Upper lobe of left lung (tissue), 6 donors: ENCODE data around the gene PRKAG2. TPM values are rescaled to one million over a fixed set of nuclear protein-coding genes. Genes with fewer than 3 reads are reported as not detected.
A peak's percentile ranks its signal among the peaks of the same experiment; 100 is the strongest.
"Not testable (repeated sequence)": the region's sequence is repeated elsewhere in the genome, so short reads cannot be mapped to it uniquely, and the experiment has no call there.

Experiments used
- ATAC-seq, 2 donors: fragments of 200-7000 bp; cut with Tn5 transposase; one replicate each; pipeline ENCODE4 v1.9.1; 2022; ENCODE audit warnings: mild to moderate bottlenecking in 2 of 2, moderate library complexity in 2 of 2; ENCODE audit not compliant: low FRiP score in 2 of 2
- DNase-seq, 2 donors: peaks; one replicate each; pipeline ENCODE4 v3.0.0-alpha.2; 2019 to 2020
- H3K27ac ChIP-seq, 4 donors: fragments of 200-600 bp; sonication (generic); one replicate each; pipeline ENCODE4 v1.5.1; 2016 to 2019
- H3K27me3 ChIP-seq, 4 donors: fragments of 200-600 bp; sonication (generic); one replicate each; pipeline ENCODE4 v1.5.1; 2017 to 2019
- H3K36me3 ChIP-seq, 4 donors: fragments of 200-600 bp; sonication (generic); one replicate each; pipeline ENCODE4 v1.5.1; 2016 to 2019
- H3K4me1 ChIP-seq, 4 donors: fragments of 200-600 bp; sonication (generic); one replicate each; pipeline ENCODE4 v1.5.1; 2018 to 2019
- H3K4me3 ChIP-seq, 4 donors: fragments of 200-600 bp; sonication (generic); one replicate each; pipeline ENCODE4 v1.5.1; 2017 to 2019; ENCODE audit warnings: mild to moderate bottlenecking in 2 of 4, moderate library complexity in 1 of 4
- H3K9me3 ChIP-seq, 4 donors: fragments of 200-600 bp; sonication (generic); one replicate each; pipeline ENCODE4 v1.5.1; 2018 to 2019
- EP300 ChIP-seq, 4 donors: sonication (generic); formaldehyde crosslinking; IDR thresholded peaks; one replicate each; pipeline ENCODE4 v1.5.1; 2017; ENCODE audit warnings: antibody characterized with exemption in 4 of 4, control low read depth in 2 of 4
- POLR2A ChIP-seq, 4 donors: fragments of 450-650 bp; IDR thresholded peaks; one replicate each; pipeline ENCODE4 v1.5.1; 2016 to 2017; ENCODE audit warnings: antibody characterized with exemption in 4 of 4, mild to moderate bottlenecking in 2 of 4
- POLR2AphosphoS5 ChIP-seq, 2 donors: sonication (generic); formaldehyde crosslinking; IDR thresholded peaks; one replicate each; pipeline ENCODE4 v1.5.1; 2017; ENCODE audit warnings: antibody characterized with exemption in 2 of 2
- WGBS, 2 donors: methylation state at CpG; one replicate each; pipeline ENCODE4 v1.1.5; 2017 to 2018; 5-methylcytosine and 5-hydroxymethylcytosine counted together
- total RNA-seq, 6 donors: library from RNA; depleted of rRNA in 4 of 6; stranded (reverse); fragments of >200 nt in 4 of 6; gene quantifications; one replicate each; pipeline versions ENCODE4 v1.1.0 to v1.2.1, GENCODE V29; 2016 to 2021
- TF ChIP-seq, protein P1 (sequence below), 6 experiments: fragments of 450-650 bp in 4 of 6; fragments of 200-600 bp in 2 of 6; sonication (generic) in 2 of 6; IDR thresholded peaks; one replicate each; pipeline ENCODE4 v1.5.1; 2016 to 2019; ENCODE audit warnings: antibody characterized with exemption in 6 of 6
- donor health status: DM: no; HTN: no; CAD: no; lungs with moderate emphysema.
- donor health status: DM: no; HTN: yes; CAD: no; lungs with severe emphysema.

PRKAG2 gene
- total RNA-seq, 6 donors from 2014 or later, result 20.6 to 68.1 (median 29.6) TPM

DNA sequence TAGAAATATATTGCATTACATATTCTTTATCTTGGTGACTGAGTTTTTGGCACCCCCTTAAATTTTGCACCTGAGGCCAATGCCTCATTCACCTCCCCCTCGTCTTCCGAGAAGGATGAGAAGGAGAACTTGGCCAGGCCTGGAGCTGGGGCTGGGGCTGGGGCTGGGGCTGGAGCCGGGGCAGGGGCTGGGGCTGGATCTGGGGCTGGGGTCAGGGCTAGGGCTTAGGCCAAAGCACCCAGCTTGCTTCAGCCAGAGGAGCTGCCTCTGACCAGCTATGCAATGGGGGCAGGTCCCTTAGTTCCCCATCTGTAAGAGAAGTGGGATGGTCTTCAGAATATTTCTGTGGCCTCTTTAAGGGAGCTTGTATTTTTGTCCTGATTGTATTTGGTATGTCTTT, 3.8 kb upstream of the PRKAG2 start:
- no peak for DNase-seq
- 87 to 100% methylated on average over 2 to 3 of the region's 3 CpGs for WGBS, 2 donors

DNA sequence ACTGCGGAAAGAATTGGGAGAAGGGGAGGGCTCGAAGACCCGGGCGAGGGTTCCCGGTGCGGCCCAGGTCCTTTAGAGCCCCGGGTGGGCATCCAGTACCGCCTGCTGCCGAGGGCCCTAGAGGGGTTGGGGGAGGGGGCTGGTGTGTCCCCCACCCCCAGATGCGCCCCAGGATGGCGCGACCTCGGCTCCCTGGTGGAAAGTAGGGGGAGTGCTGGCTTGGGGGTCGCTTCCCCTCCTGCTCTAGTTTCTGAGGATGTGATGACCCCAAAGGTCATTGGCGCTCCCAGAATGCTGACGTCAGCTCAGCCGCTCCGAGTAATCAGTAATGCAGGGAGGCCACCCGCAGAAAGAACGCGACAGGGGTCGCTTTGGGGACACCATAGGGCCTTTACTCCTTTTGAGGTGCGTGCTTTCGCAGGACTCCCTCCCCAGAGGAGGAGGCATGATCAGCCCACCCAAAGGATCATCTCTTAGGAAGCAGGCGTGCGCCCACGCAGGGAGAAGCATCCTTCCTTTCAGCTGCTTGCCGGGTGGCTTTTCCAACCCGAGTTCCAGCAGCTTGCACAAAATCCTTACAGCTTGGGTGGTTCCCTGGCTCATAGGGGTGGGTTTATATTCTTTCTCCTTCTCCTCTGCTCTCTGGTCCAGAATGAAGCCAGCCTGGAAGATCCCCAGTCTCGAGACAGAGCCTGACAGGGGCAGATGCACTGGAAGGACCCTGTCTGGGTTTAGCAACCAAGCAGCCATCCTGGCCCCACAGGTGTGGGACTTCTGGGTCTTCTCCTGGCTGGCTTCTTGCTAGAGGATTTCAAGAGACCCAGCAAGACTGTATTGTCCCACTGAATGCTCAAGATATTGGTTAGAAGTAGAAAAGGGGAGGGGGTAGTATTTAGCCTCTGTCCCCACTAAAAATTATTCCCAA, 1.3 kb upstream of the PRKAG2 start:
- H3K27ac ChIP-seq, result peak overlapping the region in 2 of 4 donors; percentile 93 to 96
- 28 to 63% methylated on average over 6 to 26 of the region's 30 CpGs for WGBS, 2 donors

More for the DNA sequence above, 3.8 kb upstream of the PRKAG2 start:
- no peak for ATAC-seq
- no peaks in the 10 kb centered on the region for H3K9me3 ChIP-seq
- no peaks in the 10 kb centered on the region for H3K36me3 ChIP-seq
- H3K27ac ChIP-seq, result no peak overlapping the region
- peaks cover 0 to 6% (median 1%) of the 10 kb centered on the region in 4 donors for H3K27me3 ChIP-seq
- peaks cover 10 to 25% (median 11%) of the 10 kb centered on the region in 4 donors for H3K4me1 ChIP-seq
- H3K4me3 ChIP-seq, result no peak overlapping the region
- TF ChIP-seq, protein P1, sequence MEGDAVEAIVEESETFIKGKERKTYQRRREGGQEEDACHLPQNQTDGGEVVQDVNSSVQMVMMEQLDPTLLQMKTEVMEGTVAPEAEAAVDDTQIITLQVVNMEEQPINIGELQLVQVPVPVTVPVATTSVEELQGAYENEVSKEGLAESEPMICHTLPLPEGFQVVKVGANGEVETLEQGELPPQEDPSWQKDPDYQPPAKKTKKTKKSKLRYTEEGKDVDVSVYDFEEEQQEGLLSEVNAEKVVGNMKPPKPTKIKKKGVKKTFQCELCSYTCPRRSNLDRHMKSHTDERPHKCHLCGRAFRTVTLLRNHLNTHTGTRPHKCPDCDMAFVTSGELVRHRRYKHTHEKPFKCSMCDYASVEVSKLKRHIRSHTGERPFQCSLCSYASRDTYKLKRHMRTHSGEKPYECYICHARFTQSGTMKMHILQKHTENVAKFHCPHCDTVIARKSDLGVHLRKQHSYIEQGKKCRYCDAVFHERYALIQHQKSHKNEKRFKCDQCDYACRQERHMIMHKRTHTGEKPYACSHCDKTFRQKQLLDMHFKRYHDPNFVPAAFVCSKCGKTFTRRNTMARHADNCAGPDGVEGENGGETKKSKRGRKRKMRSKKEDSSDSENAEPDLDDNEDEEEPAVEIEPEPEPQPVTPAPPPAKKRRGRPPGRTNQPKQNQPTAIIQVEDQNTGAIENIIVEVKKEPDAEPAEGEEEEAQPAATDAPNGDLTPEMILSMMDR (IDR thresholded peaks at IDR 0.05), result no peak
- TF ChIP-seq POLR2AphosphoS5 (IDR thresholded peaks at IDR 0.05), result no peak
- no peak for TF ChIP-seq POLR2A (IDR thresholded peaks at IDR 0.05)
- TF ChIP-seq EP300 (IDR thresholded peaks at IDR 0.05), result no peak

DNA sequence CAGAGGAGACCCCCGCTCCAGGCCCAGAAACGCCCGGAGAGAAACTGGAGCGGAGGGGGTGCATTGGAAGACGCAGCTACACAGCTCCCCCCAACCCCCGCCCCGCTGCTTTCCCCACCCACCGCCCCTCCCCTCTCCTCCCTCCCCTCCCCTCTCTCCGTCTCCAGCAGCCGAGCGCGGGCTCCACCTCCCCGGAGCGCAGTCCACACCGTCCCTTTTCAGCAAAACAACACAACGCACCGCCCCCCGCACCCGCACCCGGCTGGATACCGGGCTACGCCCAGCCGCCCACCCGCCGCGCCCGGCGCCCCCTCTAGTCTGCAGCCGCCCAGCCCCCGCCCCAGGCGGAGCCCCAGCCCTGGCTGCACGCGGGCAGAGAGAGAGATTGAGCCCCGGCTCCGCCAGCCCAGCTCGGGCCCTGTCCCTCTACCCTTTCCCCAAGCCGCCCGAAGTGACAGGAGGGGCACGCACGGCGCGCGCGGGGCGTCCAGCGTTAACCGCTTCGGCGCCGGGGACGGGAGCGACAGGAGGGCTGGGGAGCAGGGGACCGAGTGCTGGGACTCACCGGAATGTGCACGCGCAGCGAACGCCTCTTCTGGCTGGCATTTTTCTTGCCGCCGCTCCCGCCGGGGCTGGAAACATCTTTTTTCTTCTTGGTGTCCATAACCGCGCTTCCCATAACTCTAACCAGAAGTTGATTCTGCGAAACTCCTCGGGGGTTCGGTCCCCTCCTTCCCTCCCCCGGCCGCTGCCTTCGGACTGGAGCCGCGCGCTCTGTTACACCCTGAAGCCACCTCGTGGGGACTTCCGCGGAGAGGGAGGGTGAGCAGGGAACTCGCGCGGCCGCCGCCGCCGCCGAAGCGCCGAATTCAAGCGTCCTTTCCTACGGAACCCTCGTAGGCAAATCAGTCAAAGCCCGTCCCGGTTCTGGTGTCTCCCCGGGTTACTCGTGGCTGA, 695 bp downstream of the PRKAG2 start:
- TF ChIP-seq, protein P1 (IDR thresholded peaks at IDR 0.05), result peak in 1 of 6 experiments; percentile 10
- TF ChIP-seq POLR2AphosphoS5 (IDR thresholded peaks at IDR 0.05), result no peak
- TF ChIP-seq POLR2A (IDR thresholded peaks at IDR 0.05), result peak in 1 of 4 donors; percentile 49
- ATAC-seq, result peak; percentile 85 to 91
- H3K27ac ChIP-seq, result peak overlapping the region; percentile 87 to 96 (median 91)
- DNase-seq, result peak; percentile 86 to 94
- peaks cover 17 to 42% (median 19%) of the 10 kb centered on the region in 4 donors for H3K4me1 ChIP-seq
- H3K36me3 ChIP-seq, result no peaks in the 10 kb centered on the region
- H3K4me3 ChIP-seq, result peak overlapping the region; percentile 74 to 84 (median 80)
- no peaks in the 10 kb centered on the region for H3K9me3 ChIP-seq
- peaks cover 0 to 6% (median 1%) of the 10 kb centered on the region in 4 donors for H3K27me3 ChIP-seq
- WGBS, 2 donors, result 0% methylated on average over 10 to 60 of the region's 93 CpGs

More for the DNA sequence above, 1.3 kb upstream of the PRKAG2 start:
- Histone ChIP-seq H3K4me3 (peak overlapping the region; percentile 74 to 84 (median 80)), H3K36me3 (no peaks in the 10 kb centered on the region), H3K27me3 (peaks cover 0 to 6% (median 1%) of the 10 kb centered on the region in 4 donors), H3K4me1 (peaks cover 17 to 42% (median 19%) of the 10 kb centered on the region in 4 donors), H3K9me3 (no peaks in the 10 kb centered on the region)
- no peak for TF ChIP-seq POLR2A (IDR thresholded peaks at IDR 0.05)
- no peak for TF ChIP-seq POLR2AphosphoS5 (IDR thresholded peaks at IDR 0.05)
- TF ChIP-seq EP300 (IDR thresholded peaks at IDR 0.05), result no peak
- TF ChIP-seq, protein P1 (IDR thresholded peaks at IDR 0.05), result no peak
- no peak for ATAC-seq
- no peak for DNase-seq

DNA sequence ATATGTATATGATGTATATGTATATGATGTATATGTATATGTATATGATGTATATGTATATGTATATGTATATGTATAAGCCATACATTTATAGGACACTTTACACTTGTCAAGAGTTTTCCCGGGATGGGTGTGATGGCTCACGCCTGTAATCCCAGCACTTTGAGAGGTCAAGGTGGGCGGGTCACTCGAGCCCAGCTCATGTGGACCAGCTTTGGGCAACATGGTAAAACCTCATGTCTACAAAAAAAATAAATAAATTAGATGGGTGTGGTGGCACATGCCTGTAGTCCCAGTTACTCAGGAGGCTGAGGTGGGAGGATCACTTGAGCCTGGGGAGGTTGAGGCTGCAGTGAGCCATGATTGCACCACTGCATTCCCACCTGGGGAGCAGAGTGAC, 2.4 kb downstream of the PRKAG2 start:
- 78 to 86% methylated on average over 4 of the region's 4 CpGs for WGBS, 2 donors
- not testable (repeated sequence) for ATAC-seq, DNase-seq, H3K27me3 ChIP-seq, H3K9me3 ChIP-seq, H3K36me3 ChIP-seq
- Histone ChIP-seq H3K4me1 (peaks cover 17 to 55% (median 27%) of the 10 kb centered on the region in 4 donors), H3K4me3 (peak overlapping the region in 2 of 4 donors; percentile 77 to 82), H3K27ac (peak overlapping the region in 3 of 4 donors; percentile 89 to 96 (median 93))
